GM18505 (cell line): Measurements from ENCODE around the gene ACAD9.
"Not testable (repeated sequence)": the region's sequence is repeated elsewhere in the genome, so short reads cannot be mapped to it uniquely, and the experiment has no call there.

ENCODE experiments used
- ATAC-seq: cut with Tn5 transposase; IDR thresholded peaks from one replicate; pipeline ENCODE4 v1.9.1; 2021; ENCODE audit not compliant: unreplicated experiment
- POLR2A ChIP-seq: IDR thresholded peaks from 4 replicates; pipeline ENCODE4 v1.6.1; 2011; ENCODE audit warnings: borderline replicate concordance; ENCODE audit not compliant: insufficient read depth, insufficient read length; ENCODE audit errors: extremely low read depth

ACAD9 gene

GRCh38 chr3:128850544-128850943 is 28.9 kb upstream of the ACAD9 start:
- ATAC-seq: no peak
- TF ChIP-seq POLR2A: no peak

GRCh38 chr3:128851601-128852000 is 27.8 kb upstream of the ACAD9 start:
- ATAC-seq: no peak
- no peak for TF ChIP-seq POLR2A

GRCh38 chr3:128853826-128854225 is 25.6 kb upstream of the ACAD9 start:
- ATAC-seq: no peak
- TF ChIP-seq POLR2A: no peak

GRCh38 chr3:128854475-128854874 is 24.9 kb upstream of the ACAD9 start:
- TF ChIP-seq POLR2A: no peak

GRCh38 chr3:128855569-128855968 is 23.9 kb upstream of the ACAD9 start:
- no peak for ATAC-seq
- no peak for TF ChIP-seq POLR2A

More at GRCh38 chr3:128854475-128854874, 24.9 kb upstream of the ACAD9 start:
- no peak for ATAC-seq

GRCh38 chr3:128858167-128858566 is 21.3 kb upstream of the ACAD9 start:
- TF ChIP-seq POLR2A: no peak
- no peak for ATAC-seq

GRCh38 chr3:128859630-128860029 is 19.8 kb upstream of the ACAD9 start:
- ATAC-seq: no peak
- TF ChIP-seq POLR2A: no peak

- no peak for ATAC-seq
- no peak for TF ChIP-seq POLR2A
These were observed 17.9 kb upstream of the ACAD9 start for GRCh38 chr3:128861491-128861890.

GRCh38 chr3:128863560-128863959 is 15.9 kb upstream of the ACAD9 start:
- no peak for ATAC-seq
- no peak for TF ChIP-seq POLR2A

- ATAC-seq: no peak
These were observed 15.0 kb upstream of the ACAD9 start for GRCh38 chr3:128864351-128864811.

GRCh38 chr3:128864849-128865804 is 14.3 kb upstream of the ACAD9 start:
- not testable (repeated sequence) for ATAC-seq

More at GRCh38 chr3:128864351-128864811, 15.0 kb upstream of the ACAD9 start:
- no peak for TF ChIP-seq POLR2A

- ATAC-seq: no peak
- TF ChIP-seq POLR2A: no peak
These were observed 12.0 kb upstream of the ACAD9 start for GRCh38 chr3:128867200-128868125.

GRCh38 chr3:128870347-128870746 is 9.1 kb upstream of the ACAD9 start:
- no peak for ATAC-seq
- no peak for TF ChIP-seq POLR2A

- ATAC-seq: no peak
- TF ChIP-seq POLR2A: no peak
These were observed 7.1 kb upstream of the ACAD9 start for GRCh38 chr3:128872282-128872681.

- ATAC-seq: no peak
- no peak for TF ChIP-seq POLR2A
These were observed 6.7 kb upstream of the ACAD9 start for GRCh38 chr3:128872744-128873143.
